ENCODE results near the gene ELAVL1. TPM values are rescaled to one million over a fixed set of nuclear protein-coding genes. Genes with fewer than 3 reads are reported as not detected.

ELAVL1 gene
- total and polyA plus RNA-seq, 2 of the 13 experiments (the other 11 are each of a cell fraction or from before 2014, with no cell fraction given): 27.9 to 38.4 TPM

Other genes with a start within 250 kb of the ELAVL1 start
- gene CLEC4M, start 242.4 kb downstream of the ELAVL1 start, total RNA-seq (2016; rRNA removed; fragmentation: Illumina TruSeq; extraction: Trizol): not detected in 2 replicates
- 0.07 TPM in 1 of 2 replicates, not detected in the other for gene CLEC4M, start 242.4 kb downstream of the ELAVL1 start, polyA plus RNA-seq (2011; rRNA removed)
- gene EVI5L, start 175.4 kb downstream of the ELAVL1 start, total RNA-seq (2016; rRNA removed; fragmentation: Illumina TruSeq; extraction: Trizol): 1.3 and 1.7 TPM in 2 replicates
- gene EVI5L, start 175.4 kb downstream of the ELAVL1 start, polyA plus RNA-seq (2011; rRNA removed): 2.4 and 3.1 TPM in 2 replicates
- 0.07 TPM in 2 replicates for gene PRR36, start 131.3 kb downstream of the ELAVL1 start, total RNA-seq (2016; rRNA removed; fragmentation: Illumina TruSeq; extraction: Trizol)
- gene PRR36, start 131.3 kb downstream of the ELAVL1 start, polyA plus RNA-seq (2011; rRNA removed): 0.17 TPM in 2 replicates
- gene LRRC8E, start 117.1 kb downstream of the ELAVL1 start, total RNA-seq (2016; rRNA removed; fragmentation: Illumina TruSeq; extraction: Trizol): 4.0 and 8.0 TPM in 2 replicates
- gene LRRC8E, start 117.1 kb downstream of the ELAVL1 start, polyA plus RNA-seq (2011; rRNA removed): 10.3 and 14.6 TPM in 2 replicates
- gene MAP2K7, start 101.8 kb downstream of the ELAVL1 start, total RNA-seq (2016; rRNA removed; fragmentation: Illumina TruSeq; extraction: Trizol): 8.7 and 10.8 TPM in 2 replicates
- 9.0 and 14.8 TPM in 2 replicates for gene MAP2K7, start 101.8 kb downstream of the ELAVL1 start, polyA plus RNA-seq (2011; rRNA removed)
- 0.83 and 1.0 TPM in 2 replicates for gene TGFBR3L, start 90.8 kb downstream of the ELAVL1 start, total RNA-seq (2016; rRNA removed; fragmentation: Illumina TruSeq; extraction: Trizol)
- 0.14 and 0.20 TPM in 2 replicates for gene TGFBR3L, start 90.8 kb downstream of the ELAVL1 start, polyA plus RNA-seq (2011; rRNA removed)
- gene SNAPC2, start 85.3 kb downstream of the ELAVL1 start, total RNA-seq (2016; rRNA removed; fragmentation: Illumina TruSeq; extraction: Trizol): 9.5 and 10.2 TPM in 2 replicates
- 12.7 and 14.9 TPM in 2 replicates for gene SNAPC2, start 85.3 kb downstream of the ELAVL1 start, polyA plus RNA-seq (2011; rRNA removed)
- 0.11 and 0.36 TPM in 2 replicates for gene CTXN1, start 79.5 kb downstream of the ELAVL1 start, total RNA-seq (2016; rRNA removed; fragmentation: Illumina TruSeq; extraction: Trizol)
- gene CTXN1, start 79.5 kb downstream of the ELAVL1 start, polyA plus RNA-seq (2011; rRNA removed): 0.12 TPM in 1 of 2 replicates, not detected in the other
- gene TIMM44, start 62.0 kb downstream of the ELAVL1 start, total RNA-seq (2016; rRNA removed; fragmentation: Illumina TruSeq; extraction: Trizol): 71.5 and 72.6 TPM in 2 replicates
- 42.9 and 49.4 TPM in 2 replicates for gene TIMM44, start 62.0 kb downstream of the ELAVL1 start, polyA plus RNA-seq (2011; rRNA removed)
- gene CCL25, start 47.1 kb upstream of the ELAVL1 start, total RNA-seq (2016; rRNA removed; fragmentation: Illumina TruSeq; extraction: Trizol): not detected in 2 replicates
- not detected in 2 replicates for gene CCL25, start 47.1 kb upstream of the ELAVL1 start, polyA plus RNA-seq (2011; rRNA removed)
- gene FBN3, start 144.0 kb upstream of the ELAVL1 start, total RNA-seq (2016; rRNA removed; fragmentation: Illumina TruSeq; extraction: Trizol): 0.20 TPM in 1 of 2 replicates, not detected in the other
- gene FBN3, start 144.0 kb upstream of the ELAVL1 start, polyA plus RNA-seq (2011; rRNA removed): 1.3 and 2.4 TPM in 2 replicates
- gene CERS4, start 203.7 kb upstream of the ELAVL1 start, total RNA-seq (2016; rRNA removed; fragmentation: Illumina TruSeq; extraction: Trizol): 47.4 and 83.5 TPM in 2 replicates
- gene CERS4, start 203.7 kb upstream of the ELAVL1 start, polyA plus RNA-seq (2011; rRNA removed): 74.7 and 97.6 TPM in 2 replicates